DOHH2 (cell line): Measurements from ENCODE around the gene ABCD3.
"Not testable (repeated sequence)": the region's sequence is repeated elsewhere in the genome, so short reads cannot be mapped to it uniquely, and the experiment has no call there.

ENCODE experiments used
- EZH2phosphoT487 ChIP-seq: fragments of 200-600 bp; sonication (generic); IDR thresholded peaks from 2 replicates; pipeline ENCODE4 v1.6.1; 2017; ENCODE audit warnings: borderline replicate concordance, mild to moderate bottlenecking, antibody characterized with exemption, low read length, moderate library complexity, mixed read lengths
- TF ChIP-seq, protein P1 (sequence below): fragments of 200-600 bp; sonication (generic); IDR thresholded peaks from one replicate; pipeline ENCODE4 v1.5.1; 2014; ENCODE audit warnings: antibody characterized with exemption, mild to moderate bottlenecking, low read depth, low read length; ENCODE audit not compliant: poor library complexity, severe bottlenecking

- TF ChIP-seq, protein P1, sequence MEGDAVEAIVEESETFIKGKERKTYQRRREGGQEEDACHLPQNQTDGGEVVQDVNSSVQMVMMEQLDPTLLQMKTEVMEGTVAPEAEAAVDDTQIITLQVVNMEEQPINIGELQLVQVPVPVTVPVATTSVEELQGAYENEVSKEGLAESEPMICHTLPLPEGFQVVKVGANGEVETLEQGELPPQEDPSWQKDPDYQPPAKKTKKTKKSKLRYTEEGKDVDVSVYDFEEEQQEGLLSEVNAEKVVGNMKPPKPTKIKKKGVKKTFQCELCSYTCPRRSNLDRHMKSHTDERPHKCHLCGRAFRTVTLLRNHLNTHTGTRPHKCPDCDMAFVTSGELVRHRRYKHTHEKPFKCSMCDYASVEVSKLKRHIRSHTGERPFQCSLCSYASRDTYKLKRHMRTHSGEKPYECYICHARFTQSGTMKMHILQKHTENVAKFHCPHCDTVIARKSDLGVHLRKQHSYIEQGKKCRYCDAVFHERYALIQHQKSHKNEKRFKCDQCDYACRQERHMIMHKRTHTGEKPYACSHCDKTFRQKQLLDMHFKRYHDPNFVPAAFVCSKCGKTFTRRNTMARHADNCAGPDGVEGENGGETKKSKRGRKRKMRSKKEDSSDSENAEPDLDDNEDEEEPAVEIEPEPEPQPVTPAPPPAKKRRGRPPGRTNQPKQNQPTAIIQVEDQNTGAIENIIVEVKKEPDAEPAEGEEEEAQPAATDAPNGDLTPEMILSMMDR, result not testable (repeated sequence)
- TF ChIP-seq EZH2phosphoT487, result not testable (repeated sequence)
Observed at GRCh38 chr1:94446177-94446576, 28.0 kb downstream of the ABCD3 start.
